ENCODE data around the gene CLEC4F. TPM values are rescaled to one million over a fixed set of nuclear protein-coding genes. Genes with fewer than 3 reads are reported as not detected.
"Not testable (repeated sequence)": the region's sequence is repeated elsewhere in the genome, so short reads cannot be mapped to it uniquely, and the experiment has no call there.

CLEC4F gene
- total RNA-seq, 2 donors from 2014 or later: 0.54 TPM; not detected in 1

GRCh38 chr2:70806013-70806412, 14.4 kb downstream of the CLEC4F start:
- TF ChIP-seq, protein P1, sequence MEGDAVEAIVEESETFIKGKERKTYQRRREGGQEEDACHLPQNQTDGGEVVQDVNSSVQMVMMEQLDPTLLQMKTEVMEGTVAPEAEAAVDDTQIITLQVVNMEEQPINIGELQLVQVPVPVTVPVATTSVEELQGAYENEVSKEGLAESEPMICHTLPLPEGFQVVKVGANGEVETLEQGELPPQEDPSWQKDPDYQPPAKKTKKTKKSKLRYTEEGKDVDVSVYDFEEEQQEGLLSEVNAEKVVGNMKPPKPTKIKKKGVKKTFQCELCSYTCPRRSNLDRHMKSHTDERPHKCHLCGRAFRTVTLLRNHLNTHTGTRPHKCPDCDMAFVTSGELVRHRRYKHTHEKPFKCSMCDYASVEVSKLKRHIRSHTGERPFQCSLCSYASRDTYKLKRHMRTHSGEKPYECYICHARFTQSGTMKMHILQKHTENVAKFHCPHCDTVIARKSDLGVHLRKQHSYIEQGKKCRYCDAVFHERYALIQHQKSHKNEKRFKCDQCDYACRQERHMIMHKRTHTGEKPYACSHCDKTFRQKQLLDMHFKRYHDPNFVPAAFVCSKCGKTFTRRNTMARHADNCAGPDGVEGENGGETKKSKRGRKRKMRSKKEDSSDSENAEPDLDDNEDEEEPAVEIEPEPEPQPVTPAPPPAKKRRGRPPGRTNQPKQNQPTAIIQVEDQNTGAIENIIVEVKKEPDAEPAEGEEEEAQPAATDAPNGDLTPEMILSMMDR (IDR thresholded peaks at IDR 0.05): no peak
- no peak for ATAC-seq (ENCODE audit: insufficient number of reproducible peaks, low FRiP score, low read depth)

DNA sequence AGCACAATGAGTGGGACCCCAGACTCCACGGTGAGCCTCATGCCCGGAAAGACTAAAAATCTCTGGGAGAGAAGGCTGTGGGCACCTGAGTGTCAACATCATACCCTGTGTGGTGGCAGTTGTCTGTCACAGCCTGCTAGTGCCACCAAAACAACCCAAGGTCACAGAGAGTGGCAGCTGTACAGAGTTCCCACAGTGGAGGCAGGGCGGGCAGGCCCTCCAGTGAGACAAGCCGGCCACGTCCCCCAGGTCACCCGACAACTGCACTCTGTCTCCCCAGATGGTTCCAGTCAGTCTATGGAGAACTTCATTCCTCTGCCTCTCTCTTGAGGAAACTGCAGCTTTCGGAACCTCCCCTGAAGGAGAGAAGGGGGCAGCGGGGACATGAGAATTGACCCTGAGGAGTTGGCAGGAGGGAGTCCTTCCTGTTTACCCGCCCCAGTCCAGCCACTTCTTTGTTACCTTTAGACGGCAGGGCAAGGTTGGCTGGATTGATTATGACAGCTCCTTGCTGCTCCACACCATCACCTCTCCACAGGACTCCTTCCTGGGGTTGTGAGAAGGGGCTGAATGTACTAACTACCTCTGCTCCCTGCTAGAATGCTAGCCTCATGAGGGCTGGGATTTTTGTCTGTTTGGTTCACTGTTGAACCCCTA, 18.7 kb downstream of the CLEC4F start:
- Histone ChIP-seq H3K4me3 (no peak overlapping the region), H3K36me3 (no peaks in the 10 kb centered on the region), H3K27ac (no peak overlapping the region), H3K9me3 (no peaks in the 10 kb centered on the region), H3K27me3 (replicated peaks; ENCODE audit: insufficient read depth) (no peaks in the 10 kb centered on the region), H3K4me1 (ENCODE audit: control insufficient read depth in 1 of 2, low read depth in 2 of 2) (no peaks in the 10 kb centered on the region)
- DNase-seq (ENCODE audit: low spot score) (no peak), ATAC-seq (ENCODE audit: insufficient number of reproducible peaks, low FRiP score, low read depth) (no peak)
- TF ChIP-seq, protein P1 (IDR thresholded peaks at IDR 0.05): no peak

More at GRCh38 chr2:70806013-70806412, 14.4 kb downstream of the CLEC4F start:
- Histone ChIP-seq H3K27ac (no peak overlapping the region), H3K36me3 (no peaks in the 10 kb centered on the region), H3K4me3 (no peak overlapping the region), H3K27me3 (replicated peaks; ENCODE audit: insufficient read depth) (no peaks in the 10 kb centered on the region), H3K9me3 (no peaks in the 10 kb centered on the region), H3K4me1 (ENCODE audit: control insufficient read depth in 1 of 2, low read depth in 2 of 2) (no peaks in the 10 kb centered on the region)
- DNase-seq (ENCODE audit: low spot score): no peak

- no peaks in the 10 kb centered on the region for H3K36me3 ChIP-seq
- no peaks in the 10 kb centered on the region for H3K4me1 ChIP-seq (ENCODE audit: control insufficient read depth in 1 of 2, low read depth in 2 of 2)
- no peak for ATAC-seq (ENCODE audit: insufficient number of reproducible peaks, low FRiP score, low read depth)
- H3K27me3 ChIP-seq (replicated peaks; ENCODE audit: insufficient read depth): no peaks in the 10 kb centered on the region
- H3K9me3 ChIP-seq: no peaks in the 10 kb centered on the region
- no peak overlapping the region for H3K4me3 ChIP-seq
- no peak for DNase-seq (ENCODE audit: low spot score)
- H3K27ac ChIP-seq: no peak overlapping the region
- TF ChIP-seq, protein P1 (IDR thresholded peaks at IDR 0.05): no peak
Observed at GRCh38 chr2:70799706-70800105, 20.7 kb downstream of the CLEC4F start.

- not testable (repeated sequence) for H3K36me3 ChIP-seq; H3K27ac ChIP-seq; ATAC-seq (ENCODE audit: insufficient number of reproducible peaks, low FRiP score, low read depth); H3K27me3 ChIP-seq (replicated peaks; ENCODE audit: insufficient read depth); H3K9me3 ChIP-seq; H3K4me3 ChIP-seq; H3K4me1 ChIP-seq (ENCODE audit: control insufficient read depth in 1 of 2, low read depth in 2 of 2); DNase-seq (ENCODE audit: low spot score)
Observed at GRCh38 chr2:70797996-70798395, 22.4 kb downstream of the CLEC4F start.

DNA sequence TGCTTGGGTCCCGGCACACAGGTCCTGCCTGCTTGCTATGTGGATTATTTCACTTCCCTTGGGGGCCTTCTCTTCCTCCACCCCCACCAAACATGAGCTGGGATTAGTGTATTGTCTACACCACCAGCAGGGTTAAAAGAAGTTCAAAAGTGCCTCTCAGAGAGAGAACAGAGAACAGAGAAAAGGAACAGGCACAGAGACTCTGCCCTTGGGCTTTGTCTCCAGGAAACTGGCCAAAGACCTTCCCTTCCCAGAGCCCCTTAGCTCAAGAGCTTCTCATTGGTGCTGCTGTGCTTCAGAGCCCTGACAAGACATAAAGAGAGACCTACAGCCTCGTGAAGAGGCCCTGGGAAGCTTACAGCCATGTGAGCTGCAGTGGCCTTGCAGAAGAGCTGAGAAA, 22.9 kb downstream of the CLEC4F start:
- no peak for DNase-seq (ENCODE audit: low spot score)
- H3K27me3 ChIP-seq (replicated peaks; ENCODE audit: insufficient read depth): no peaks in the 10 kb centered on the region
- TF ChIP-seq, protein P1 (IDR thresholded peaks at IDR 0.05): no peak
- H3K9me3 ChIP-seq: no peaks in the 10 kb centered on the region
- no peak overlapping the region for H3K27ac ChIP-seq
- no peaks in the 10 kb centered on the region for H3K4me1 ChIP-seq (ENCODE audit: control insufficient read depth in 1 of 2, low read depth in 2 of 2)
- H3K4me3 ChIP-seq: no peak overlapping the region
- no peak for ATAC-seq (ENCODE audit: insufficient number of reproducible peaks, low FRiP score, low read depth)
- H3K36me3 ChIP-seq: no peaks in the 10 kb centered on the region

DNA sequence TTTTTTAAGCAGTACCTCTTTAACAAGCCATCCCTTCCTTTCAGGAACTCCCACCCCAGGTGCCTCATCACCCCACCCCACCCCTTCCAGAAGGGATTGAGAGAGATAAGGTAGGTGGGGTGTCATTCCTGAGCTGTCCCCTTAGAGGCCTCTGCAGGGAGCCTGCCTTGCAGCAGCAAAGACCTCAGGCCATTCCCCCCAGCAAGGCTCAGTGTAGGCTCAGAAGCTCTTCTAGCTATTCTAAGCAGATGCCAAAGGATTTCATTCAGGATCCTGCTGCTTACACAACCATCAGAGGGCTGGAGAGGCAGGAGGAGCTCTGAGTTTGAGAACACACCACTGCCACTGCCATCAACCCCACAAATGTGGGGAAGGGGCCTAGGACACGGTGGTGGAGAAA, 24.1 kb downstream of the CLEC4F start:
- no peak for DNase-seq (ENCODE audit: low spot score)
- TF ChIP-seq, protein P1 (IDR thresholded peaks at IDR 0.05): no peak
- Histone ChIP-seq H3K4me1 (ENCODE audit: control insufficient read depth in 1 of 2, low read depth in 2 of 2) (no peaks in the 10 kb centered on the region), H3K27me3 (replicated peaks; ENCODE audit: insufficient read depth) (no peaks in the 10 kb centered on the region), H3K36me3 (no peaks in the 10 kb centered on the region), H3K27ac (no peak overlapping the region), H3K4me3 (no peak overlapping the region), H3K9me3 (no peaks in the 10 kb centered on the region)
- ATAC-seq (ENCODE audit: insufficient number of reproducible peaks, low FRiP score, low read depth): no peak

Data from thoracic aorta (tissue), 2 donors.